ENCODE data around the gene RALGDS.

The RALGDS gene

GRCh38 chr9:133141833-133142595, 21.0 kb upstream of the RALGDS start:
- peak; percentile 87 for DNase-seq (ENCODE audit: low read depth)
- TF ChIP-seq CTCF (IDR thresholded peaks at IDR 0.05; ENCODE audit: insufficient read depth, low read depth, low read length, missing control alignments) = no peak
- H3K4me3 ChIP-seq (ENCODE audit: low read depth, low read length) = peak overlapping the region; percentile 5; the same call in 1 of the 2 replicates

- no peak for TF ChIP-seq CTCF (IDR thresholded peaks at IDR 0.05; ENCODE audit: insufficient read depth, low read depth, low read length, missing control alignments)
- no peak for DNase-seq (ENCODE audit: low read depth)
- no peak overlapping the region for H3K4me3 ChIP-seq (ENCODE audit: low read depth, low read length)
Observed at GRCh38 chr9:133140606-133141005, 19.6 kb upstream of the RALGDS start.

GRCh38 chr9:133140174-133140505, 19.1 kb upstream of the RALGDS start:
- no peak for TF ChIP-seq CTCF (IDR thresholded peaks at IDR 0.05; ENCODE audit: insufficient read depth, low read depth, low read length, missing control alignments)
- H3K4me3 ChIP-seq (ENCODE audit: low read depth, low read length) = no peak overlapping the region
- no peak for DNase-seq (ENCODE audit: low read depth)

GRCh38 chr9:133139246-133140173, 18.5 kb upstream of the RALGDS start:
- no peak for DNase-seq (ENCODE audit: low read depth)
- H3K4me3 ChIP-seq (ENCODE audit: low read depth, low read length) = no peak overlapping the region
- no peak for TF ChIP-seq CTCF (IDR thresholded peaks at IDR 0.05; ENCODE audit: insufficient read depth, low read depth, low read length, missing control alignments)

DNA sequence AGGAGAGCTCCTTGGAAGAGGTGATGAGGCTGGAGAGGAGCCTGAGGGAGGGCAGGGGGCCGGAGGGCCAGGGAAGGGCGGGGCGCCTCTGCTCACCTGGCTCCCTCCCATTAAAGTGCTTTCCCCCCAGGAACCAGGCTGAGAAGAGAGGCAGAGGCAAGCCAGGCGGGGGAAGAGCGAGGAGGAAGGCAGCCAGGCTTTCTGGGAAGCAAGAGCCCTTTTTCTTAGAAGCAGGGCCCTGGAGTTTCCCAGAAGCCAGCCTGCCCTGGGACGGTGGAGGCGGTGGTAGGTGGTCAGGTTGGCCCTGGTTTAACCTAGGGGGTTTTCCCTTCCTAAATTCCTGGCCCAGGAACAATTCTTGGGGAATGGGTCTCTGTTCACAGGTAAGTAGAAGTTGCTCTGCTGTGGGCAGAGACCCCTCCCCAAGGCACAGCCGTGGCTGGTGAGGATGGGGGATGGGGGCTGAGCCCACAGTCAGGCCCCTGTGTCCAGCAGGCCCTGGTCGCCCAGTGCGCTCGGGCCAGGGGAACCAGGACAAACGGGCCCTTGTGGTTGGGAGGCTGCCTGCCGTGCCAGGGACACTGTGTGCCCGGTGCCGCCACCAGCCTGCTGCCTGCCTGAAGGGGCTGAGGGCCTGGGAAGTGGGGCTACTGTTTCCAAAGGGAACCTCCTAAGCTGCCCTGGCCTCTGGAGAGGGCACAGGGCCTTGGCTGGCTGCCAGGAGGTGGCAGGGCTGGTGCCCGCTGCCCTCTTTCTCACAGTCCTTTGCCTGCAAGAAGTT, 16.6 kb upstream of the RALGDS start:
- no peak for DNase-seq (ENCODE audit: low read depth)
- TF ChIP-seq CTCF (IDR thresholded peaks at IDR 0.05; ENCODE audit: insufficient read depth, low read depth, low read length, missing control alignments) = no peak
- H3K4me3 ChIP-seq (ENCODE audit: low read depth, low read length) = no peak overlapping the region

DNA sequence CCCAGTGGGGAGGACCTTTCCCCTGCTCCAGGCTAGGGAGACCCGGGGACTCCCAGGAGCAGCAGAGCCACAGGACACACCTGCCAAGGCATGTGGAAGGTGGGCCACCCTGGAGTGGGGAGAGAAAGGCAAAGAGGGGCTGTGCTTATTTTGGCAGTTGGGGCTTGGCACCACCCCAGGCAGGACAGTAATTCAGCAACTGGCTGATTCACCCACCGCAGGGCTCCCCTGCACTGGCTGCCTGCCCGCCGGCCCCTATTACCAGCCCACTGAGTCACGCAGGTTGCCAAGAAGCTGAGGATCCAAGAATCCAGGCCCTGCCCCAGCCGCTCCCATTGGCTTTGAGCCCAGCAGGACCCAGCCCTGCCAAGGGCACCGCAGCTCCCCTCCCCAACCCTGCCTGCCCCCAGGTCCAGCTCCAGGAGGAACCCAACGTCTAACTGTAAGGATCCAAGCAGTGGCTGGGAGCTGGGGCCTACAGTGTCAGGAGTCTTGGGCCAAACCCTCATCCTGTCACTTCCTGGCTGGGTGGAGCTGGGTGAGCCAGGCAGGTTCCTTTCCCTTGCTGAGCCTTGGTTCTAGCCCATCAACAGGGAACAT, 14.2 kb upstream of the RALGDS start:
- DNase-seq (ENCODE audit: low read depth) = no peak
- H3K4me3 ChIP-seq (ENCODE audit: low read depth, low read length) = no peak overlapping the region
- no peak for TF ChIP-seq CTCF (IDR thresholded peaks at IDR 0.05; ENCODE audit: insufficient read depth, low read depth, low read length, missing control alignments)
